SK-N-MC (cell line): ENCODE data around the gene SYNPO2.

Experiments
- EZH2 ChIP-seq: fragments of 200-600 bp; sonication (generic); IDR thresholded peaks from one replicate; pipeline ENCODE4 v1.6.1; 2017; ENCODE audit warnings: antibody characterized with exemption
- POLR2AphosphoS5 ChIP-seq: IDR thresholded peaks from 2 replicates; pipeline ENCODE4 v1.6.1; 2012; ENCODE audit warnings: mild to moderate bottlenecking, low read depth, low read length, borderline replicate concordance

DNA sequence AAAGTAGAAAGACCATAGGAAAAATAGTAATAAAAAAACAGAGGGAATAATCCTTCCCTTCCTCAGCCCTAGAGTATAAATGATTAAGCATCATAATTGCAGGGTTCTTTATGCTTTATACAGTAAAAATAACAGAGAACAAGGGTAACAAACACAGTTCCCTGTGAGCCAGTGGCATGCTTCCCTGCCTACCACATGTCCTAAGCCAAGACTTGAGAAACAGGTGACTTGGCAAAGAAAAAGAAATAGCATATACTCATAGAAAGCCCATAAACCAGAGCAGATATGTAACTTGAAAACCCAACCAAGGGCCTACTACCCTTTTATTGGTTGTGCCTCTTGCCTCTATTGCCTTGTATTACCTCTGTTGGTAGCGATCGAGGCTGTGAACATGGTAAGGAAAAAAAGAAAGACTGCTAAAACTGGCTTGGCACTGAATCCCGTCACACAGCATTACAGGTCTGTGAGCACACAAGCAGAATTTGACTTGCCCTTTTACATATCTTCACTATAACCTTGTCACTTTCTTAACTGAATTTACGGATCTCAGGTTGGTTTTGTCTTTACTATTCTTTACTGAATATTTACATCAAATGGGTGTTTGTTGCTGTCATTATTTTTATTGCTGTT lies 216.1 kb downstream of the SYNPO2 start:
- TF ChIP-seq EZH2 (no peak), POLR2AphosphoS5 (no peak)
